Measurements from ENCODE around the gene LRBA.
"Not testable (repeated sequence)": the region's sequence is repeated elsewhere in the genome, so short reads cannot be mapped to it uniquely, and the experiment has no call there.

LRBA gene

DNA sequence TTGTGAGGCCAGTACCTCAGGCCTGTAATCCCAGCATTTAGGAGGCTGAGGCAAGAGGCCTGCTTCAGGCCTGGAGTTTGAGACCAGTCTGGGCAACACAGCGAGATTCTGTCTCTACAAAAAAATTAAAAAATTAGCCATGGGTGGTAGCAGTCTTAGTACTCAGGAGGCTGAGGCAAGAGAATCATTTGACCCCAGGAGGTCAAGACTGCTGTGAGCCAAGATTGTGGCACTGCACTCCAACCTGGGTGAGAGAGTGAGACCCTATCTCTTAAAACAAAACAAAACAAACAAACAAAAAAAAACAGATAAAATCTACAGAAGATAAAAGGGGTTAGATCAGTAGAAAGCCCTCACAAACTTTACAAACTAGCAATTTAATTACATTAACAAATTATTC, 352.4 kb downstream of the LRBA start:
- TF ChIP-seq, protein P1, sequence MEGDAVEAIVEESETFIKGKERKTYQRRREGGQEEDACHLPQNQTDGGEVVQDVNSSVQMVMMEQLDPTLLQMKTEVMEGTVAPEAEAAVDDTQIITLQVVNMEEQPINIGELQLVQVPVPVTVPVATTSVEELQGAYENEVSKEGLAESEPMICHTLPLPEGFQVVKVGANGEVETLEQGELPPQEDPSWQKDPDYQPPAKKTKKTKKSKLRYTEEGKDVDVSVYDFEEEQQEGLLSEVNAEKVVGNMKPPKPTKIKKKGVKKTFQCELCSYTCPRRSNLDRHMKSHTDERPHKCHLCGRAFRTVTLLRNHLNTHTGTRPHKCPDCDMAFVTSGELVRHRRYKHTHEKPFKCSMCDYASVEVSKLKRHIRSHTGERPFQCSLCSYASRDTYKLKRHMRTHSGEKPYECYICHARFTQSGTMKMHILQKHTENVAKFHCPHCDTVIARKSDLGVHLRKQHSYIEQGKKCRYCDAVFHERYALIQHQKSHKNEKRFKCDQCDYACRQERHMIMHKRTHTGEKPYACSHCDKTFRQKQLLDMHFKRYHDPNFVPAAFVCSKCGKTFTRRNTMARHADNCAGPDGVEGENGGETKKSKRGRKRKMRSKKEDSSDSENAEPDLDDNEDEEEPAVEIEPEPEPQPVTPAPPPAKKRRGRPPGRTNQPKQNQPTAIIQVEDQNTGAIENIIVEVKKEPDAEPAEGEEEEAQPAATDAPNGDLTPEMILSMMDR (conservative IDR thresholded peaks at IDR 0.05; ENCODE audit: low read length), result no peak
- no peak for DNase-seq (ENCODE audit: low read depth)
- H3K4me3 ChIP-seq (ENCODE audit: low read length), result no peak overlapping the region

DNA sequence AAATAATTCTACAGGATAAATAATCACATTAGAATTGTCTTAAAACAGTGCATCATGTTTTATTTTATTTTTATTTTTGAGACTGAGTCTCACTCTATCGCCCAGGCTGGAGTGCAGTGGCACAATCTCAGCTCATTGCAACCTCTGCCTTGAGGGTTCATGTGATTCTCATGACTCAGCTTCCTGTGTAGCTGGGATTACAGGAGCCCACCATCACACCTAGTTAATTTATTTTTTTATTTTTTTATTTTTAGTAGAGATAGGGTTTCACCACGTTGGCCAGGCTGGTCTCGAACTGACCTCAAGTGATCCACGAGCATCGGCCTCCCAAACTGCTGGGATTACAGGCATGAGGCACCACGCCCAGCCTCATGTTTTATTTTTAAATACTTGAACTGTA, 353.5 kb downstream of the LRBA start:
- not testable (repeated sequence) for DNase-seq (ENCODE audit: low read depth); H3K4me3 ChIP-seq (ENCODE audit: low read length)

DNA sequence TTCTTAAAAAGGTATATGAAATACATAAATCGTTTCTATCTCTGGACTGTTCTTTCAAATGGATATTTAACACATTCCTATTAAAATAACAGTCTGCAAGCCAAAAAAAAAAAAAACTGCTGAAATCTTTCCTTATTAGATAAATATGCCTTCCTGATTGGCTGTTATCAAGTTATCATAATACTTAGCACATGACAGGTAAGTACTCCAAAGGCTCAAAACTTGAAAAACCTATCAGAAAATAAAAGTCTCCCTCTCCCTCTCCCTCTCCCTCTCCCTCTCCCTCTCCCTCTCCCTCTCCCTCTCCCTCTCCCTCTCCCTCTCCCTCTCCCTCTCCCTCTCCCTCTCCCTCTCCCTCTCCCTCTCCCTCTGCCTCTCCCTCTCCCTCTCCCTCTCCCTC, 356.8 kb downstream of the LRBA start:
- not testable (repeated sequence) for DNase-seq (ENCODE audit: low read depth); H3K4me3 ChIP-seq (ENCODE audit: low read length)

DNA sequence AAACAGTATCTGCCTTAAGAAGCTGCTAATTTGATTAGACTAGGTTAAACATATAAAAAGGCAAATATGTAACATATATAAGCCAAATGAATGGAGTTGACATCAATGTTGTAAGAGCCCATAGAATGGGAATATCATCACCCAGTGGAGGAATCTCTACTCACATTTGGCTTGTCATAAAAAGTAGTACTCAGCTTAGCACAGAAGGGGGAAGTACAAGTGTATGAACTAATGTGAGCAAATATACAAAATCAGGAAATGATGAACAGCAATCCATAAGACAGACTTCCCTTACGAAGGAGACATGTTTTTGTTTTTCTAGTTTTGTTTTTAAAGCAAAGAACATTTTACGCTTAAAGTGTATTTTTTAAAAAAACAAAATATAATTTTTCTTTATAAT, 358.2 kb downstream of the LRBA start:
- H3K4me3 ChIP-seq (ENCODE audit: low read length), result no peak overlapping the region
- TF ChIP-seq, protein P1 (conservative IDR thresholded peaks at IDR 0.05; ENCODE audit: low read length), result no peak

DNA sequence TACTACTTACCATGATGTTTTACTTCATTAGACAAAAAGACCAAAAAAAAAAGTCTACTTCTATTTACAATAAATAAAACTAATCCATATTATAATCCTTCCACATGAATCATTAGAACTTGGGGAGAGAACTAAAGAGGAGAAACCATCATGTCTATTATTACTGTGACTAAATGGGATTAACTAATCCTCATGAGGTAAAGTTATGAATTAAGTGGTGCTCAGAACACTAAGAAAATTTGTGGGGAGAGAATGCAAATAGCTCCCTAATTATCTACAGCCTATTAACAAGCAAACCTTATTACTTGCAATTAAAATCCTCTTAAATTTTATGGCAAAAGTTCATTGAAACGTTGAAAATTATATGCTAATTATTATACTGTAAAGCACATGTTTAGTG, 364.3 kb downstream of the LRBA start:
- no peak for DNase-seq (ENCODE audit: low read depth)
- TF ChIP-seq, protein P1 (conservative IDR thresholded peaks at IDR 0.05; ENCODE audit: low read length), result no peak
- no peak overlapping the region for H3K4me3 ChIP-seq (ENCODE audit: low read length)

More for the DNA sequence above, 358.2 kb downstream of the LRBA start:
- no peak for DNase-seq (ENCODE audit: low read depth)

DNA sequence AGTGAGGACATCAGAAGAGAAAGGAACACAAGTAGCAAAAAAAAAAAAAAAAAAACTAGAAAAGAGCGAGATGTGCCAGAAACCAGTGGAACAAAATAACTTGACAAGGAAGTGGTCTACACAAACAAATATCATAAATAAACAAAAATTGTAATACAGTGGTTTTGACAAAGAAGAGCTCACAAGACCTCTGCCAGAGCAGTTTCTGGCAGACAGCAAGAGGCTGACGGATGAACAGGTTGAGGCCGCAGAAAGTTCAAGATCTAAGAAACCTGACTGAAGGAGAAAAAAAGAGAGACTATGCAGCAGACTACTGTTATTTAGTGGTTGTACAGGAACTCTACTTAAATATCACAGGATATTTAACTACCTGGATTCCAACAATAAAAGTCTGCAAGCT, 367.0 kb downstream of the LRBA start:
- no peak for DNase-seq (ENCODE audit: low read depth)
- TF ChIP-seq, protein P1 (conservative IDR thresholded peaks at IDR 0.05; ENCODE audit: low read length), result no peak
- no peak overlapping the region for H3K4me3 ChIP-seq (ENCODE audit: low read length)

DNA sequence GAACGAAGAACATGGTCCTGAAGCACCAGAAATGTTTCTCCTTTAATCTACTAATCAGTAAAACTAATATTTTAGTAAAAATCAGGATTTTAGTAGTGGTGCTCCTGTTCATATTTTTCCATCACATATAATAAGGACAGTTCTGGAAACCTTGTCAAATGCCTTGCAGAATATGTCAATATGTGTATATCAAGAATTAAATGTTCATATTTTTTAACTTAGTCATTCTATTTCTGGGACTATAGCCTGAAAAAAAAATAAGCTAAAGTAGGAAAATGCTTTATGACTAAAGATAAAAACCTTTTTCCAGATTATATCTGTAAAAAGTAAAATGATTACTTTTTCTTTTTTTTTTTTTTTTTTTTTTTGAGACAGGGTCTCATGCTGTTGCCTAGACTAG, 368.1 kb downstream of the LRBA start:
- TF ChIP-seq, protein P1 (conservative IDR thresholded peaks at IDR 0.05; ENCODE audit: low read length), result no peak
- peak; percentile 1 for DNase-seq (ENCODE audit: low read depth)
- H3K4me3 ChIP-seq (ENCODE audit: low read length), result no peak overlapping the region

DNA sequence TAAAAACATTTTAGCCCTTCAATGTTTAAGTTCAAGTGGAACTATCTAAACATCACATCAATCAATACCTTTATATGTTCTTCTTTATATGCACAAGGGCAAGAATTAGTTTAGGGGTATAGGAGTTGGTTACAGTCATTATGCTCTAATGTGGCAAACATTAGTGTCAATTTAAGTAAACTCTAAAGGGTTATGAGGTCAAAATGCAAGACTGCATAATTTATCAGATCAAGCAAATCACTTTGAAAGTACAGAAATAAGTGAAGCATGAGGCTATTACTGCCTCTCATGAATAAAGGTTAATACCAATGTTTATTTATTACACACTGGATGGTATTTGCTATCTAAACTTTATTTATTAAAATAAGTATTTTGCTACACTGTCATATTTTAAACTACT, 373.5 kb downstream of the LRBA start:
- DNase-seq (ENCODE audit: low read depth), result no peak
- H3K4me3 ChIP-seq (ENCODE audit: low read length), result no peak overlapping the region
- TF ChIP-seq, protein P1 (conservative IDR thresholded peaks at IDR 0.05; ENCODE audit: low read length), result no peak
